ENCODE measurements around the gene MLF1.

GRCh38 chr3:158651192-158651591 is 80.2 kb downstream of the MLF1 start:
- TF ChIP-seq POLR2A (IDR thresholded peaks at IDR 0.05), result no peak
- TF ChIP-seq, protein P1, sequence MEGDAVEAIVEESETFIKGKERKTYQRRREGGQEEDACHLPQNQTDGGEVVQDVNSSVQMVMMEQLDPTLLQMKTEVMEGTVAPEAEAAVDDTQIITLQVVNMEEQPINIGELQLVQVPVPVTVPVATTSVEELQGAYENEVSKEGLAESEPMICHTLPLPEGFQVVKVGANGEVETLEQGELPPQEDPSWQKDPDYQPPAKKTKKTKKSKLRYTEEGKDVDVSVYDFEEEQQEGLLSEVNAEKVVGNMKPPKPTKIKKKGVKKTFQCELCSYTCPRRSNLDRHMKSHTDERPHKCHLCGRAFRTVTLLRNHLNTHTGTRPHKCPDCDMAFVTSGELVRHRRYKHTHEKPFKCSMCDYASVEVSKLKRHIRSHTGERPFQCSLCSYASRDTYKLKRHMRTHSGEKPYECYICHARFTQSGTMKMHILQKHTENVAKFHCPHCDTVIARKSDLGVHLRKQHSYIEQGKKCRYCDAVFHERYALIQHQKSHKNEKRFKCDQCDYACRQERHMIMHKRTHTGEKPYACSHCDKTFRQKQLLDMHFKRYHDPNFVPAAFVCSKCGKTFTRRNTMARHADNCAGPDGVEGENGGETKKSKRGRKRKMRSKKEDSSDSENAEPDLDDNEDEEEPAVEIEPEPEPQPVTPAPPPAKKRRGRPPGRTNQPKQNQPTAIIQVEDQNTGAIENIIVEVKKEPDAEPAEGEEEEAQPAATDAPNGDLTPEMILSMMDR (IDR thresholded peaks at IDR 0.05), result no peak
